HG03025 (cell line): ENCODE measurements around the gene FERMT3.

Experiments used
- ATAC-seq: cut with Tn5 transposase; IDR thresholded peaks from one replicate; pipeline ENCODE4 v1.9.1; 2021; ENCODE audit warnings: mild to moderate bottlenecking, moderate library complexity; ENCODE audit not compliant: unreplicated experiment, low FRiP score

Gene FERMT3

DNA sequence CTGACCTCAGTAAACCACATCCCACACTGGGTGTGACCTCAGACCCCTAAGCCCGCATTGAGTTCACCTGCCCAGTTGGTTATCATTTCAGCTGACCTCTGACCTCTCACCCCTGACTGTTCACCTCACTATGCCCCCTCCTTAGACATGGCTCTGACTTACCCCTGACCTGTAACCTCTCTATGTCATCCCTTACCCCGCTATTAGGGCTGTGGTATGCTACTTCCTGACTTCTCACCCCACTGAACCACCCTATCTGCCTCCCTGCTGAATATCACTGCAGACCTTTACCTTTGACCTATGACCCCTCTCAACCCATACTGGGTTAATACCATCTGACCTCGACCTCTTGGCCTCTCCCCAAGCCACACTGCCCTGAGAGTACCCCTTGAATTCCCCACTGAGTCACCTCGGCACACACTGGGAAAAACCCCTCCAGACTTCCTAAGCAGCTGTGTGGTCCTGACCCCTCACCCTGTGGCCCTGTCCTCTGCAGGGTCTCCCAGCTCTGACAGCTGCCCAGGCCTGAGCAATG is 53.1 kb downstream of the FERMT3 start:
- ATAC-seq, result no peak

DNA sequence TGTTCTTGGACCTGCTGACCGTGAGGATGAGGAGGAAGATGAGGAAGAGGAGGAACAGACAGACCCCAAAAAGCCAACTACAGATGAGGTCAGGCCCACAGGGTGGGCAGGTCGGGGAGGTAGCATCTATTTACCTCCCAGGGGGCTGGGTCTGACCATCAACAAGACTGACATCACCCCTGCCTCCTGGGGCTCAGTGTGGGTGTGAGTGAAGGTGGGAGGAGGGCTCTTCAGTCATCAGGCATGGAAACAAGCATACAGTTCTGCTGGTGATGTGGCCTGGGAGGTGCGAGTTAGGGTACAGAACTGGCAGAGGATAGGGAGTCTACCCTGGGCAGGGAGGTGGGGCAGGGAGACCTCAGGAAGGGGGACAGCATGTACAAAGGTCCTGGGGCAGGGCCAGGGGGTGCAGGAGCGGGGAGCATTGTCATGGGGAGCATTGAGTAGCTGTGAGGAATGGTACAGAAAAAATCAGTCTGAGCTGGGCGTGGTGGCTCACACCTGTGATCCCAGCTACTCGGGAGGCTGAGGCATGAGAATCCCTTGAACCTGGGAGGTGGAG is 53.7 kb downstream of the FERMT3 start:
- ATAC-seq, result no peak

DNA sequence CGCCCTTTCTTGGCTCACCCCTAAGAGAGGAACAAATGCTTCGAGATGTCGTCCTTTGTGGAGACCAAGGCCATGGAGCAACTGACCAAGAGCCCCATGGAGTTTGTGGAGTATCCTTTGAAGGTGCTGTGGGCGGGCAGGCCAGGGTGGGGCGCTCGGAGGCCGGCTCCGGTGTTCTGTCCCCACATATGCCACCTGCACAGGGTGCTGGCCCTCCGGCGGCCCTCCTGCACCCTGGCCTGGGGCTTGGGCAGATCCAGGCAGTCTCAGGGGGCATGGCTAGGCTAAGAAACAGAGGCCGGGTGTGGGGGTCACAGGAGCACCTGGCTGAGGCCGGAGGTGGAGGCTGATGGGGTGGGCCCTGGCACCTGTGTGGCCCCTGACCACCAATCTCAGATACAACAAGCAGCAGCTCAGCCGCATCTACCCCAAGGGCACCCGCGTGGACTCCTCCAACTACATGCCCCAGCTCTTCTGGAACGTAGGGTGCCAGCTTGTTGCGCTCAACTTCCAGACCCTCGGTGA is 55.1 kb downstream of the FERMT3 start:
- ATAC-seq, result no peak

DNA sequence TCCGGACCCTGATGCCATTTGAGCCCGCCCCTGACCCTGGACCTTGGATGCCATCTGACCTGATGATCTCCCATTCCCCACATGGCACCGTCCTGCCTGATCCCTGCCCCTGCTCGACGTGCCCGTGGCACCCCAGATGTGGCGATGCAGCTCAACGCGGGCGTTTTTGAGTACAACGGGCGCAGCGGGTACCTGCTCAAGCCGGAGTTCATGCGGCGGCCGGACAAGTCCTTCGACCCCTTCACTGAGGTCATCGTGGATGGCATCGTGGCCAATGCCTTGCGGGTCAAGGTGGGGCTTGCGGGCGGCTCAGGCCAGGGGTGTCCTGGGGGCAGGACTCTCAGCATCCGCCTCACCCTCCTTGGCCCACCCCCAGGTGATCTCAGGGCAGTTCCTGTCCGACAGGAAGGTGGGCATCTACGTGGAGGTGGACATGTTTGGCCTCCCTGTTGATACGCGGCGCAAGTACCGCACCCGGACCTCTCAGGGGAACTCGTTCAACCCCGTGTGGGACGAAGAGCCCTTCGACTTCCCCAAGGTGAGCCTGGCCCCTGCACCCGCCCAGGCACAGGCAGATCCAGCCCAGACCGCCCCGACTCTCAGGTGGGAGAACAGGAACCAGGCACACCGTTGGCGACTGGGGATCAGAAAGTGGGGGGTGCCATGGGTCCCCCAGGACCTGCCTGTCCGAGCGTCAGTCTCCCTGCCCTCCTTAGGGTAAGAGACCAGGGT is 55.9 kb downstream of the FERMT3 start:
- ATAC-seq, result no peak

DNA sequence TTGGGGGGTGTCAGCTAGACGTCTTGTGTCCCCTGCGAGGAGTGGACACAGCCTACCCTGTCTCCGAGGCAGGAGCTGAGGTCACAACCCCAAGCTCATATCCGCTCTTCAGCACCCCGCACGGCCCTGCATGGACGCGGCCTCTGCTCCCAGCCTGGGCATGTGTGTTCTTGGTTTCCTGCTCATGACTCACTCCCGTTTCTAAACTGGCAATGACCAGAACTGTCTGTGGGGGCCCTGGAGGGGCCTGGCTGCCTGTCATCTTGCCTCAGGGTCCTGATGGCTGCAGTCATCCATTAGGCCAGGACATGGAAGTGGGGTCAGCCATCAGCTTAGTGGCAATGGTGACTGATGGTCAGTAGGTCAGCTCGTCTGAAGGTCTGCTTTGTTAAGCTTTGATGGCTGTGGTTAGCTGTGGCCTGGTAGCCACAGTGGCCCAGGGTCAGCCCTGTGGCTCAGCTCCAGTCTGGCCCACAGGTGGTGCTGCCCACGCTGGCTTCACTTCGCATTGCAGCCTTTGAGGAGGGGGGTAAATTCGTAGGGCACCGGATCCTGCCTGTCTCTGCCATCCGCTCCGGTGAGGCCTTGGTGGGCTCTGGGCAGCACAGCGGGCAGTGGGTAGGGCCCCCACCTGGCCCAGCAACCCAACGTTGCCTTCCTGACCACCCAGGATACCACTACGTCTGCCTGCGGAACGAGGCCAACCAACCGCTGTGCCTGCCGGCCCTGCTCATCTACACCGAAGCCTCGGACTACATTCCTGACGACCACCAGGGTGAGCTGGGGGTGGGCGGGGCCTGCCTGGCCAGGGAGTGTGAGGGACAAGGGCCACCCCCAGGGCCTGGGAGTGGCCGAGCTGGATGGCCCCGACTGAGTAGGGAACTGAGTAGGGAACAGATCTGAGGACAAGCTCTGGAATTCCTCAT is 56.8 kb downstream of the FERMT3 start:
- no peak for ATAC-seq

DNA sequence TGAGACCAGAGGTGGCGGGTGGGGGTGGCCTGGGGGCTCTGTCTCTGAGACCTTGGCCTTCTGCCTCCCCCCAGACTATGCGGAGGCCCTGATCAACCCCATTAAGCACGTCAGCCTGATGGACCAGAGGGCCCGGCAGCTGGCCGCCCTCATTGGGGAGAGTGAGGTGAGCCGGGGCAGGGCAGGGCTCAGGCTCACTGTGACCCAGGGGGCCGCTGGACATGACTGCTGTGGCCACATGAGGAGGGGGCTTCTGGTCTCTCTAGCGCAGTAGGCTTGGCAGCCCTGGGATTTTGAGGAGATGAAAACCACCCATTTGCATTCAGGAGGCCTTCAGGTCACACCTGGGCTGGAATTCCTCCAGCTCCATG is 57.4 kb downstream of the FERMT3 start:
- no peak for ATAC-seq

DNA sequence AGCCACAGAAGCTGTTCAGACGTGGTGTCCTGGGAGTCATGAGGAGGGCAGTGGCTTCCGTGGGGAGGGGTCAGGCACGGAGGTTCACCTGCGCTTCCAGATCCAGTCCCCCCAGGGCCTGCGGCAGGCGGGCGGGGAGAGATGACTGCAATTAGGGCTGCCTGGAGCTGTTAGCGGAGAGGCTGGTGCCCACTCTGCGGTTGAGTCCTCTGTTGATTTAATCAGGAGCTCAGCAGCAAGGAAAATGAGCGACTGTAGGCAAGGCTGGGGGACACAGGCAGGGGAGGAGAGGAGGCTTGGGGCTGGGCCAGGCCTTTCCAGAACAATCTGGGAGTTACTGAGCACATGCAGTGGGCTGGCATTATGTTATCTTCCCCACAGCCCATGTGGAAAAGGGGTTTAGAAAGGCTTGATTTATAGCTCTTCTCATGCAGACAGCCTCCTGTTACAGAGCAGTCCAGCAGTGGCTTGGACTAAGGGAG is 57.9 kb downstream of the FERMT3 start:
- no peak for ATAC-seq

DNA sequence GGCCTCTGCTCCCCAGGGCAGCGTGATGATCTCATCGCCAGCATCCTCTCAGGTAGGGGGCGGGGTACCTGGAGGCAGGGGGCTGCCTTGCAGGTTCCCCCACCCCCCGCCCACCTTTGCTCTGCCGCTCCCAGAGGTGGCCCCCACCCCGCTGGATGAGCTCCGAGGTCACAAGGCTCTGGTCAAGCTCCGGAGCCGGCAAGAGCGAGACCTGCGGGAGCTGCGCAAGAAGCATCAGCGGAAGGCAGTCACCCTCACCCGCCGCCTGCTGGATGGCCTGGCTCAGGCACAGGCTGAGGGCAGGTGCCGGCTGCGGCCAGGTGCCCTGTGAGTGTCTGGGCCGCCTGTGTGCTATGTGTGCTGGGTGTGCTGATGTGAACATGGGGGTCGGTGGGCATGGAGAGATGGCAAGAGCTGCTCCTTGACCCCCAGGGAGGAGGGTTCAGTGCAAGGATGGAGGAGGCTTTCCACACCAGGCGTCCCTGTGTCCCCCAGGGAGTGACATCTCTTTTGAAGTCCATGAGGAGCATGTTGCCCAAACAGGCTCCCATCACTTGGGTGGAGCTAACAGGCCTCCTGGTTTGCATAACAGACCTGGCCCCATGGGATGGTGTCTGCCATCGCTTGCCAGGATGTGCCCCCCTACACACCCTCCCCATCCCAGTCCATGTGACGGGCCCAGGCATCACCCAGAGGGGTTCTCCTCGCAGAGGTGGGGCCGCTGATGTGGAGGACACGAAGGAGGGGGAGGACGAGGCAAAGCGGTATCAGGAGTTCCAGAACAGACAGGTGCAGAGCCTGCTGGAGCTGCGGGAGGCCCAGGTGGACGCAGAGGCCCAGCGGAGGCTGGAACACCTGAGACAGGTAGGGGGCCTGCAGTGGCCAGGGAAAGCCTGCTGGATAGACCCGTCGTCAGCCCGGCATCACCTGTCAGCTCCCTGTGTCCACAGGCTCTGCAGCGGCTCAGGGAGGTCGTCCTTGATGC is 58.9 kb downstream of the FERMT3 start:
- ATAC-seq, result no peak

DNA sequence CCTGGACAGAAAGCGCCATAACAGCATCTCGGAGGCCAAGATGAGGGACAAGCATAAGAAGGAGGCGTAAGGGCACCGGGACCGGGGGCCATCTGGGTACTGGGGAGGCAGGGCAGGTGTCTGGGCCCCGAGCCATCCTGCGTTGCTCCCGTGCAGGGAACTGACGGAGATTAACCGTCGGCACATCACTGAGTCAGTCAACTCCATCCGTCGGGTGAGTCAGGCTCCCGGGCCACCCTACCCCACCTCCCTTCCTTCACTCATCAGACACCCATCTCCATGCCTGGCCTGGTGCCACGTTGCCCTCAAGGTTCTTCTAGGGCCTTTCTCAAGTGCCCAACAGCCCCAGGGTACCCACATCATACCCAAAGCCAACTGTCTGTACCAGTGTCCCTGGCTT is 59.8 kb downstream of the FERMT3 start:
- ATAC-seq, result no peak

DNA sequence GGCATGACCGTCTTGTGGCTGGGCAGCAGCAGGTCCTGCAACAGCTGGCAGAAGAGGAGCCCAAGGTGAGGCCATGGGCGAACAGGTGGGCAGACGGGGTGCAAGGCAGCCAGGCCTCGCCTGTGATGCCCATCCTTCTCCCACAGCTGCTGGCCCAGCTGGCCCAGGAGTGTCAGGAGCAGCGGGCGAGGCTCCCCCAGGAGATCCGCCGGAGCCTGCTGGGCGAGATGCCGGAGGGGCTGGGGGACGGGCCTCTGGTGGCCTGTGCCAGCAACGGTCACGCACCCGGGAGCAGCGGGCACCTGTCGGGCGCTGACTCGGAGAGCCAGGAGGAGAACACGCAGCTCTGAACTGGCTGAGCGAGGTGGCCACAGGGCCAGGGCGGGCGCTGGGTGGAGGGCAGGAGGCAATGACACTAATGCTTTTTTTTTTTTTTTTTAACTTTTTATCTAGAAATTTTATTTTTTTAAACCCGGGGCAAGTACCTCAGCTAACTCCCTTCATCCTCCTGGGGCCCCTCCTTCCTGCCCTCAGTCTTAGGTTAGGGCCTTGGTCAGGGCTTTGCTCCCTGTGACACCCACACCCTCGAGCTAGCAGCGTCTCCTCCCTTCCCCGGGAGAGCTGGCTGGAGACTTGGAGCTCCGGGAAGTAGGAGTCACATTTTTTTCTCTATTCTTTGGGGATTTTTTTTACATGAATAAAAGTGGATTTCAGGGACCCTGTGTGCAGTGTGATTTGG is 60.9 kb downstream of the FERMT3 start:
- ATAC-seq, result no peak

DNA sequence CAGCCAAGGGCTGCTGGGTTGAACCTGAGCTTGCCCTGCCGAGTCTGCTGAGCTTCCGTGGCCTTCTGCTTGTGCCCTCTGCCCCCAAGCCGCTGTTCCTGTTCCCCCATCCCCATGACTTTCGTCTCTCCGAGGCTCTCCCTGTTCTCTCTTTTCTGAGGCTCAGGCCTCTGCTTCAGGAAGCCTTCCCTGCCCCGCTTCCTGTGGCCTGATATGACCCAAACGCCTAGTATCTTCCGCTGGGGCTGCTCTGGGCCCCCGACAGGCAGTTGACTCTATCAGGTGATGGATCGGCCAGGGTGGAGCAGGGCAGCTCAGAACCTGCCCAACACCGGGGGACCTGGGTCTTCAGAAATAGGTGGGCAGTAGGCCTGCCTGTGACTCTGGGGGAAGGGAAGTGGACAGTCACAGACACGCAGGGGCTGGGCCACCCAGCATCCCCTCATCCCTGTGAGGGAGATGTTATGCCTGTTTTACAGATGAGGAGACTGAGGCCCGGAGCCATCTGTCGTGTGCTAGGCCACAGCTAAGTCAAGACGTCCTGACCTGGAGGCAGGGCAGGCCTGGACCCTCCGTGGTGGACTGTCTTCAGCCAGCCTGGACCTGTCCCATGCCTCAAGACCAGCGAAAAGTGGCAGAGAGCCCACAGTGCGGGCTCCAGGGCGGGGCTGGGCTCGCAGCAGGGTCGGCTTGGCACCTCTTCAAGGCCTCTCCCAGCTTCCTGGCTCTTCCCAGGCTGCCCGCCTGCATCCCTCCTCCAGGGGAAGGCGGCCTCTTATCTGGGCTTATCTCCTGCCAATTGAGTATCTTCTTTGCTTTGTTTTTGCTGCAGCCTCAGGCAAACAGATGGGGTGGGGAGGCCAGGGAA is 61.7 kb downstream of the FERMT3 start:
- ATAC-seq, result no peak

DNA sequence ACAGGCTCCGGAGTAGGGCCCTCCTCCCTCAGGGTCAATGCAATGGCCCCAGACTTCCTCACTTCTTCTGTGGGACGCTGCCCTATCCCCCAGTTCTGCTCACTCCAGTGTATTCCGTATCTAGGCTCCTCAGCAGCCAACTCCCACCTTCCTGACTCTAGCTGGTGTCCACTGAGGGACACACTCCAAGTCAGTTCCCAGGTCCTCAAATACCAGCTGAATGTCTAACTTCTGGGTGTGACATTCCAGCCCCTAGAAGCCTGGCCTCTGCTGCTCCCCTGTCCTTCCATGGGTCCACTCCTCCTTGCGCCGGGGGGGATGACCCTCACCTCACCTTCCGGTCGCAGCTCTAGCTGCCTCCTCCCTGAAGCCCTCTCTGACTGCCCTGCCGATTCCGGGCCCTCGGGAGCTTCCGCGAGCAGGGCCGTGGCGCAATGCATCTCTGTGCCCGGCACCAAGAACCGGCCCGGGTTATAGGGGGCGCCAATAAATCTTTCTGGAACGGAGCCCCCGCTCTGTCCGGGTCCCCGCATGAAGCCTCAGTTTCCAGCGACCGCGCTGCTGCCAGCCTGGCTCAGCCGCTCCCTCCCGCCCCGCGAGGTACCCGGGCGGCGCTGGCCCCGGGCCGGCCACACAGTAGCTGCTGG is 62.5 kb downstream of the FERMT3 start:
- ATAC-seq, result peak; percentile 5

DNA sequence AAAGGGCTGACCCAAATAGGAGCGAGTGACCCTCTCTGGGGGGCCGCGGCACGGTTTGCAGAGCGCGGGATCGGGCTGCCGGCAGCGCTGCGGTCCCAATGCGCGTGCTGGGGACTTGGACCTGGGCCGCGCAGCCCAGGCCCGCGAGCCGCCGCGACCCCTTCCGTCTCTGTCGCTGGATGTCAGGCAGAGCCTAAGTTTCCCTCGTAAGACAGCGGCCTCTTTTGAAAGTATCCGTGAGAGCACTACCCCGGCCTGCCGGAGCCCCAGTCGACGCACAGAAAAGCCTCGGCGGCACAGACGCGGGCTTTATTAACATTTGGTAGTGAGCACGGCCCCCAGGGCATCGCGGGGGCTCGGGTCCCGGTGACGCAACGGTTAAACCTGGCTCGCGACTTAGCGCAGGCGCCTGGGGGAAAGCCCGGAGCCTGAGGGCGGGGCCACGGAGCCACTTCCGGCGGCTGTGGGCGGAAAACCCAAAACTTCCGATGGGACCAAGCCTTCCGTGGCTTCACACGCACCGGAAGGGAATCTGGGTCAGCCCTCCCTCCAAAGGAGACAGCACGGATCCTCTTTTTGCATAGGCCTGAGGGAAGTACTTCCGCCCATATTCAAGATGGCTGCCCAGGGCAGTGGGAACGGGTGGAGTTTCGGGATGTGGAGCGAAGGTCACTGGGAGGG is 63.2 kb downstream of the FERMT3 start:
- ATAC-seq, result peak; percentile 70
